ENCODE results near the gene ELANE.

- TF ChIP-seq CTCF (IDR thresholded peaks at IDR 0.05; ENCODE audit: poor library complexity) = no peak
- no peak for TF ChIP-seq EZH2 (IDR thresholded peaks at IDR 0.05; ENCODE audit: borderline replicate concordance)
- TF ChIP-seq EZH2phosphoT487 (IDR thresholded peaks at IDR 0.05; ENCODE audit: low read depth, severe bottlenecking, unreplicated experiment) = no peak
Observed at GRCh38 chr19:899336-900042, 47.4 kb downstream of the ELANE start.

All from hepatocyte (in vitro differentiated cells).